Ovary (tissue), 3 donors: ENCODE measurements around the gene CNGA1.

Experiments
- POLR2A ChIP-seq: fragments of 450-650 bp; IDR thresholded peaks from one replicate; pipeline ENCODE4 v1.6.1; 2017; ENCODE audit warnings: antibody characterized with exemption, mild to moderate bottlenecking, moderate library complexity
- TF ChIP-seq, protein P1 (sequence below), 3 donors: fragments of 450-650 bp in 2 of 3; fragments of 200-600 bp in 1 of 3; IDR thresholded peaks; one replicate each; pipeline versions ENCODE4 v1.5.1 to v1.8.0; 2016 to 2022; ENCODE audit warnings: antibody characterized with exemption in 3 of 3, mild to moderate bottlenecking in 1 of 3
- donor health status: DM: no; HTN: no; CAD: no.

DNA sequence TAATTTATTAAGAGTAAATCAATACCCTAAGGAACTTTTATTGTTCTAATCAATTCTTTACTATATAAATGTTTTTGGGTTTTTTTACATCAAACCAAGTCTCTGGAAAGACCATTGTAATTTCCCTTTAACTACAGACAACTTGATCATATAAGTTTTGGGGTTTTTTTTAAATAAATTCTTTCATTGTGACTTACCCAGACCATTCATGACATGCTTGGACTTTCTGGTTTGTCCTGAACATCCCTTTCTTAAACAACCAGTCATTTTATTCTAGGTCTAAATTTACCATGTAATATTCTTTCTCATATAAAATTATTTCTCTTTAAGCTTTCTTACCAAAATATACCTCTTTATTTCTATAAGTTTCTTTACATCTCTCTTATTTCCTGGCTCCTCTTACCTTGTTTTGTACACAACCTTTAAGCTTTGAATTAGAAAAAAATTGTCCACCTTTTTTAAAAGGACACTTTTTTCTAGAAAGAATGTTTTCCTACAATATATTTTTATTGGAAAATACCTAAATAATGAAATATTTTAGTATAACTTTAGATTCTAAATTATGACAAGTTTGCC is 8.4 kb downstream of the CNGA1 start:
- TF ChIP-seq, protein P1, sequence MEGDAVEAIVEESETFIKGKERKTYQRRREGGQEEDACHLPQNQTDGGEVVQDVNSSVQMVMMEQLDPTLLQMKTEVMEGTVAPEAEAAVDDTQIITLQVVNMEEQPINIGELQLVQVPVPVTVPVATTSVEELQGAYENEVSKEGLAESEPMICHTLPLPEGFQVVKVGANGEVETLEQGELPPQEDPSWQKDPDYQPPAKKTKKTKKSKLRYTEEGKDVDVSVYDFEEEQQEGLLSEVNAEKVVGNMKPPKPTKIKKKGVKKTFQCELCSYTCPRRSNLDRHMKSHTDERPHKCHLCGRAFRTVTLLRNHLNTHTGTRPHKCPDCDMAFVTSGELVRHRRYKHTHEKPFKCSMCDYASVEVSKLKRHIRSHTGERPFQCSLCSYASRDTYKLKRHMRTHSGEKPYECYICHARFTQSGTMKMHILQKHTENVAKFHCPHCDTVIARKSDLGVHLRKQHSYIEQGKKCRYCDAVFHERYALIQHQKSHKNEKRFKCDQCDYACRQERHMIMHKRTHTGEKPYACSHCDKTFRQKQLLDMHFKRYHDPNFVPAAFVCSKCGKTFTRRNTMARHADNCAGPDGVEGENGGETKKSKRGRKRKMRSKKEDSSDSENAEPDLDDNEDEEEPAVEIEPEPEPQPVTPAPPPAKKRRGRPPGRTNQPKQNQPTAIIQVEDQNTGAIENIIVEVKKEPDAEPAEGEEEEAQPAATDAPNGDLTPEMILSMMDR (IDR thresholded peaks at IDR 0.05) = no peak
- TF ChIP-seq POLR2A = no peak
